ENCODE measurements around the gene DCDC2C. TPM values are rescaled to one million over a fixed set of nuclear protein-coding genes. Genes with fewer than 3 reads are reported as not detected.

DCDC2C gene
- total RNA-seq, 2 donors from 2014 or later, result 5.9 TPM; not detected in 1

DNA sequence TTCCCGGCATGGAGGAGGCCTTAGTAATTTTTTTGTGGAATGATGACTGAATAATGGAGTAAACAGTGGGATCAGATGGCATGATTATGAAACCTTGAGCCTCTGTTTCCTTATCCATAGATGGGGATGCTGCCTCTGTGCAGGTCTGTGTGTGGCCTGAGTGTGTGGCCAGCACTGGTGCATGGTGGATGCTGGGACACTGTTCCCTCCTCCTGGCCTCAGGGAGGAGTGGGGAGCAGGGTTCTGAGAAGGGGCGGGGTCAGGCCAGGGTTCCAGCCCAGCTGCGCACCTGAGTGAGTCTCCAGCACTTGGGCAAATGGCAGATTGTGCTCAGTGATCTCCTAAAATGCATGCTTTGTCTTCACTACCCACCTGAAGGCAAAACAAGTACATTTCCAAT lies 66.4 kb downstream of the DCDC2C start:
- Histone ChIP-seq H3K36me3 (no peaks in the 10 kb centered on the region), H3K27ac (no peak overlapping the region), H3K4me1 (replicated peaks) (no peaks in the 10 kb centered on the region), H3K4me3 (no peak overlapping the region), H3K27me3 (replicated peaks; ENCODE audit: insufficient read depth) (no peaks in the 10 kb centered on the region), H3K9me3 (no peaks in the 10 kb centered on the region)
- no peak for DNase-seq (ENCODE audit: low spot score)
- no peak for TF ChIP-seq POLR2A (IDR thresholded peaks at IDR 0.05)
- TF ChIP-seq, protein P1, sequence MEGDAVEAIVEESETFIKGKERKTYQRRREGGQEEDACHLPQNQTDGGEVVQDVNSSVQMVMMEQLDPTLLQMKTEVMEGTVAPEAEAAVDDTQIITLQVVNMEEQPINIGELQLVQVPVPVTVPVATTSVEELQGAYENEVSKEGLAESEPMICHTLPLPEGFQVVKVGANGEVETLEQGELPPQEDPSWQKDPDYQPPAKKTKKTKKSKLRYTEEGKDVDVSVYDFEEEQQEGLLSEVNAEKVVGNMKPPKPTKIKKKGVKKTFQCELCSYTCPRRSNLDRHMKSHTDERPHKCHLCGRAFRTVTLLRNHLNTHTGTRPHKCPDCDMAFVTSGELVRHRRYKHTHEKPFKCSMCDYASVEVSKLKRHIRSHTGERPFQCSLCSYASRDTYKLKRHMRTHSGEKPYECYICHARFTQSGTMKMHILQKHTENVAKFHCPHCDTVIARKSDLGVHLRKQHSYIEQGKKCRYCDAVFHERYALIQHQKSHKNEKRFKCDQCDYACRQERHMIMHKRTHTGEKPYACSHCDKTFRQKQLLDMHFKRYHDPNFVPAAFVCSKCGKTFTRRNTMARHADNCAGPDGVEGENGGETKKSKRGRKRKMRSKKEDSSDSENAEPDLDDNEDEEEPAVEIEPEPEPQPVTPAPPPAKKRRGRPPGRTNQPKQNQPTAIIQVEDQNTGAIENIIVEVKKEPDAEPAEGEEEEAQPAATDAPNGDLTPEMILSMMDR (IDR thresholded peaks at IDR 0.05), result no peak
- TF ChIP-seq POLR2AphosphoS5 (IDR thresholded peaks at IDR 0.05), result no peak
- intact Hi-C loops (cut with DNase I), result no loop called here
- 84% methylated on average over 3 of the region's 3 CpGs for WGBS

DNA sequence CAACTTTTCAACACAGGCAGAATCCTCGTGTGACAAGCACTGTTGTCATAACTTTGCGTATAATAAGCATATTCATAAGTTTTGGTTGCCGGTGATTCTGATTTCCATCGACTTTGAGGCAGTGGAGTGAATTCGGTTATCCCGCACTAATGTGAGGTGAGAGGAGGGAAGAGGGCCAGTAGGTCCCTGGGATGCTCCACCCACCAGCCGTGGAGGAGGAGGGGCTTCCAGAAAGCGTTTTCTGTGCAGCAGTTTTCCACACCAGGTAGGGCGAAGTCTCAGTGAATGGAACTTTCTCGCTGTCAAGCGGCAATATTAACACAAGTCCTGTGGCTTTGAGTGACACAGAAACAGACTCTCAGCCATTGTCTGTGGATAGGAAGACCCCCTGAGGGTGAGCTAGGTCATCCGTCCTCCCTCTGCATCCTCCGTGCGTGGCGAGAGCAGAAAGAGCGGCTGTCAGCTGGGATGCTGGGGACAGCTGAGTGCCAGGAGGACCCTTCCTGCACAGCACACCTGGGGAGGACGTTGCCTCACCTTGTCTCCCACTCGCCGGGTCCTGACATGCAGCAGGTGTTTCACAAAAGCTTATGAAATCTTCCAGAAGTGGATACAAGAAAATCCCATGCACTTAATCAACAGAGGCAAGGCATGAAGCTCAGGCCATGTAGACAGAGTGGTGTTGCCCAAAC lies 67.5 kb downstream of the DCDC2C start:
- WGBS, result 83% methylated on average over 19 of the region's 19 CpGs
- no peak for DNase-seq (ENCODE audit: low spot score)

DNA sequence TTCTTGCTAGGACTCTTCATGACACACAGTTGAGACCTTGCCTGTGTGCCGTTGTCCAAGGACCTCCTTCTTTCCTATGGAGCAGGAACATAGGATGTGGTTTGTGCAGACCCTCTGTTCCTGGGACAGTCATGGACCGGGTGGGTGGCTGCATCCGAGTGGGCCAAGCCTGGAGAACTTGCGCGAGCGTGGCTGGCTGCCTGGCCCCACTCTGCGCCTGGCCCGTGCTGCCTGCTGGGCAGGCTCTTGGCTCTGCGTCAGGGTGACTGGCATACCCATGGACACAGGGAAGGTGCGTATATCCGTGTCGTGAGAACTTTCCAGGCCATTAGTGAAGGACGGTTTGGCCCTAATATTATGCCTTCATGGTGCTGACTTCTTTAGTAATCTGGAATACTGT lies 68.2 kb downstream of the DCDC2C start:
- TF ChIP-seq, protein P1 (IDR thresholded peaks at IDR 0.05), result no peak
- TF ChIP-seq POLR2AphosphoS5 (IDR thresholded peaks at IDR 0.05), result no peak
- TF ChIP-seq POLR2A (IDR thresholded peaks at IDR 0.05), result no peak
- Histone ChIP-seq H3K9me3 (no peaks in the 10 kb centered on the region), H3K4me3 (no peak overlapping the region), H3K27me3 (replicated peaks; ENCODE audit: insufficient read depth) (no peaks in the 10 kb centered on the region), H3K36me3 (no peaks in the 10 kb centered on the region), H3K27ac (no peak overlapping the region), H3K4me1 (replicated peaks) (no peaks in the 10 kb centered on the region)
- whole genome bisulfite sequencing, result 79% methylated on average over 10 of the region's 13 CpGs
- intact Hi-C loops (cut with DNase I), result no loop called here
- no peak for DNase-seq (ENCODE audit: low spot score)

More for the DNA sequence above, 67.5 kb downstream of the DCDC2C start:
- Histone ChIP-seq H3K27me3 (replicated peaks; ENCODE audit: insufficient read depth) (no peaks in the 10 kb centered on the region), H3K27ac (no peak overlapping the region), H3K4me3 (no peak overlapping the region), H3K4me1 (replicated peaks) (no peaks in the 10 kb centered on the region), H3K9me3 (no peaks in the 10 kb centered on the region), H3K36me3 (no peaks in the 10 kb centered on the region)
- intact Hi-C loops (cut with DNase I), result no loop called here
- TF ChIP-seq, protein P1 (IDR thresholded peaks at IDR 0.05), result no peak
- no peak for TF ChIP-seq POLR2AphosphoS5 (IDR thresholded peaks at IDR 0.05)
- TF ChIP-seq POLR2A (IDR thresholded peaks at IDR 0.05), result no peak

DNA sequence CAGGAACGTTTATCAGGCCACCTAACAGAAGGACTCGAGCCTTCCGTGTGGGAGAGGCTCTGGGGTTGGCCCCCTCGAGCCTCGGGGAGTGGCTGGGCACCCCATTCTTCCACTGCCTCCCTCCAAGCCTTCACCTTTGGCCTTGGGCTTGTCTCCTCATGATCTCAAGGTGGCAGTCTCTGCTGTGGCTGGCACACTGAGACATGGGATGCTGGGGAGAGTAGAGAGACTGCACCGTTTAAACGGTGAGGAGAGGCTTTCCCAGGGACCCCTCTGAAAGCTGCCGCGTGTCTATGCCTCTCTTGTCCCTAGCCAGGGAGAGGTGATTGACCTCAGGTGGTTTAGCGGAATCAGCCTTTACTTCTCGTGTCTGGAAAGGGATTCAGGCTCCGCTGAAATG lies 71.0 kb downstream of the DCDC2C start:
- 80% methylated on average over 12 of the region's 12 CpGs for WGBS
- TF ChIP-seq POLR2A (IDR thresholded peaks at IDR 0.05) (no peak), POLR2AphosphoS5 (IDR thresholded peaks at IDR 0.05) (no peak)
- TF ChIP-seq, protein P1 (IDR thresholded peaks at IDR 0.05), result no peak

DNA sequence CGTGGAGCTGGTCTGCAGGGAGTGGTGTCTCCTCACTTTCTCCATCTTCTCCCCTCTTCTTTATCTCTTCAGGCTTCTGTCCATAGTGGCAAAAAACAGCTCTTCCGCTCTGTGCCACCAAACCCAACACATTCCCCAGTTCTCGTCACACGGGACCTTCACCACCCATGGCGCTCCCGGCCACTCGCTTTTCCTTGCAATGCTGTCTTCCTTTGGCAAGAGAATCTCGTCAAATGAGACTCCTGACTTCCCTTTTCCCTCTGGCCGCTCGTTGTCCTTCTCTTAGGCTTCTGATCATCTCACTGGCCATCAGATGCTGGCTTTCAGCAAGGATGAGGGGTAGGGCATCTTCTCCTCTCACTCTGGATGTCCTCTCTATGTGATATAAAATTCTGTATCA lies 72.9 kb downstream of the DCDC2C start:
- no peaks in the 10 kb centered on the region for H3K27me3 ChIP-seq (replicated peaks; ENCODE audit: insufficient read depth)
- no peaks in the 10 kb centered on the region for H3K9me3 ChIP-seq
- no peaks in the 10 kb centered on the region for H3K4me1 ChIP-seq (replicated peaks)
- TF ChIP-seq, protein P1 (IDR thresholded peaks at IDR 0.05), result no peak
- no peak for TF ChIP-seq POLR2AphosphoS5 (IDR thresholded peaks at IDR 0.05)
- no peak for TF ChIP-seq POLR2A (IDR thresholded peaks at IDR 0.05)
- no peak overlapping the region for H3K4me3 ChIP-seq
- no peak overlapping the region for H3K27ac ChIP-seq
- DNase-seq (ENCODE audit: low spot score), result no peak
- 96% methylated on average over 10 of the region's 10 CpGs for WGBS
- no peaks in the 10 kb centered on the region for H3K36me3 ChIP-seq
- intact Hi-C loops (cut with DNase I), result no loop called here

More for the DNA sequence above, 71.0 kb downstream of the DCDC2C start:
- no peaks in the 10 kb centered on the region for H3K27me3 ChIP-seq (replicated peaks; ENCODE audit: insufficient read depth)
- H3K36me3 ChIP-seq, result no peaks in the 10 kb centered on the region
- no peaks in the 10 kb centered on the region for H3K4me1 ChIP-seq (replicated peaks)
- no peak for DNase-seq (ENCODE audit: low spot score)
- H3K4me3 ChIP-seq, result no peak overlapping the region
- intact Hi-C loops (cut with DNase I), result no loop called here
- no peaks in the 10 kb centered on the region for H3K9me3 ChIP-seq
- H3K27ac ChIP-seq, result no peak overlapping the region

Measured in prostate gland (tissue), 2 donors.